ENCODE data around the gene MCC. TPM values are rescaled to one million over a fixed set of nuclear protein-coding genes. Genes with fewer than 3 reads are reported as not detected.

The MCC gene
- total RNA-seq, 1 donor from 2014 or later: 18.9 TPM

GRCh38 chr5:113202287-113202686 is 286.0 kb downstream of the MCC start:
- no peak overlapping the region for H3K27ac Mint-ChIP-seq
- H3K9me3 Mint-ChIP-seq (ENCODE audit: low read depth): no peaks in the 10 kb centered on the region
- H3K4me3 Mint-ChIP-seq (ENCODE audit: low read depth): no peak overlapping the region
- H3K4me1 Mint-ChIP-seq (ENCODE audit: low read depth): peaks cover 38% of the 10 kb centered on the region
- no peaks in the 10 kb centered on the region for H3K36me3 Mint-ChIP-seq (ENCODE audit: insufficient read depth)
- no peak for DNase-seq (ENCODE audit: low spot score, unreplicated experiment)
- peaks cover 3% of the 10 kb centered on the region for H3K27me3 Mint-ChIP-seq
- TF ChIP-seq, protein P1, sequence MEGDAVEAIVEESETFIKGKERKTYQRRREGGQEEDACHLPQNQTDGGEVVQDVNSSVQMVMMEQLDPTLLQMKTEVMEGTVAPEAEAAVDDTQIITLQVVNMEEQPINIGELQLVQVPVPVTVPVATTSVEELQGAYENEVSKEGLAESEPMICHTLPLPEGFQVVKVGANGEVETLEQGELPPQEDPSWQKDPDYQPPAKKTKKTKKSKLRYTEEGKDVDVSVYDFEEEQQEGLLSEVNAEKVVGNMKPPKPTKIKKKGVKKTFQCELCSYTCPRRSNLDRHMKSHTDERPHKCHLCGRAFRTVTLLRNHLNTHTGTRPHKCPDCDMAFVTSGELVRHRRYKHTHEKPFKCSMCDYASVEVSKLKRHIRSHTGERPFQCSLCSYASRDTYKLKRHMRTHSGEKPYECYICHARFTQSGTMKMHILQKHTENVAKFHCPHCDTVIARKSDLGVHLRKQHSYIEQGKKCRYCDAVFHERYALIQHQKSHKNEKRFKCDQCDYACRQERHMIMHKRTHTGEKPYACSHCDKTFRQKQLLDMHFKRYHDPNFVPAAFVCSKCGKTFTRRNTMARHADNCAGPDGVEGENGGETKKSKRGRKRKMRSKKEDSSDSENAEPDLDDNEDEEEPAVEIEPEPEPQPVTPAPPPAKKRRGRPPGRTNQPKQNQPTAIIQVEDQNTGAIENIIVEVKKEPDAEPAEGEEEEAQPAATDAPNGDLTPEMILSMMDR (IDR thresholded peaks at IDR 0.05; ENCODE audit: unreplicated experiment): no peak

DNA sequence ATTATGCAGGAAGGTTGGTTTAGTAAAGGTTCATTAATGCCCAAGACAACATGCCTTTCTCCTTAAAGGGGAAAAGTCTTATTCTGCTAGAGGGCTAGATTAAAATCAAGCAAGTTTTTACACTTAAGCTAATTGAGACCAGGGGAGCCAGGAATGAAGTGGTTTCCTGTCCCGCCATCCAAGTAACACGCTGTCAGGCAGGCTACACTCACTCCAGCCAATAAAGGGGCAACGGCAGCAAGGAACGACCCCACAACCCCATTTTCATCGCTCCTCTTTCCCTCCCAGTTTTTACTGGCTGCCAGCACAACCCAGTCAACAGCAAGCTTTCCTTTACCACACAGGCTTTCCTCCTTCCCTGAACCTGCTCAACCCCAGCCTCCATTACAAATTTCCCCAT is 286.5 kb downstream of the MCC start:
- H3K4me1 Mint-ChIP-seq (ENCODE audit: low read depth): peaks cover 40% of the 10 kb centered on the region
- no peak overlapping the region for H3K27ac Mint-ChIP-seq
- peaks cover 3% of the 10 kb centered on the region for H3K27me3 Mint-ChIP-seq
- H3K36me3 Mint-ChIP-seq (ENCODE audit: insufficient read depth): no peaks in the 10 kb centered on the region
- TF ChIP-seq, protein P1 (IDR thresholded peaks at IDR 0.05; ENCODE audit: unreplicated experiment): no peak
- no peak overlapping the region for H3K4me3 Mint-ChIP-seq (ENCODE audit: low read depth)
- H3K9me3 Mint-ChIP-seq (ENCODE audit: low read depth): no peaks in the 10 kb centered on the region
- no peak for DNase-seq (ENCODE audit: low spot score, unreplicated experiment)

GRCh38 chr5:113199122-113199905 is 288.9 kb downstream of the MCC start:
- Mint-ChIP-seq H3K9me3 (ENCODE audit: low read depth) (no peaks in the 10 kb centered on the region), H3K27ac (no peak overlapping the region), H3K4me3 (ENCODE audit: low read depth) (no peak overlapping the region), H3K36me3 (ENCODE audit: insufficient read depth) (peaks cover 2% of the 10 kb centered on the region), H3K27me3 (peaks cover 3% of the 10 kb centered on the region), H3K4me1 (ENCODE audit: low read depth) (peaks cover 36% of the 10 kb centered on the region)
- DNase-seq (ENCODE audit: low spot score, unreplicated experiment): no peak
- TF ChIP-seq, protein P1 (IDR thresholded peaks at IDR 0.05; ENCODE audit: unreplicated experiment): no peak

DNA sequence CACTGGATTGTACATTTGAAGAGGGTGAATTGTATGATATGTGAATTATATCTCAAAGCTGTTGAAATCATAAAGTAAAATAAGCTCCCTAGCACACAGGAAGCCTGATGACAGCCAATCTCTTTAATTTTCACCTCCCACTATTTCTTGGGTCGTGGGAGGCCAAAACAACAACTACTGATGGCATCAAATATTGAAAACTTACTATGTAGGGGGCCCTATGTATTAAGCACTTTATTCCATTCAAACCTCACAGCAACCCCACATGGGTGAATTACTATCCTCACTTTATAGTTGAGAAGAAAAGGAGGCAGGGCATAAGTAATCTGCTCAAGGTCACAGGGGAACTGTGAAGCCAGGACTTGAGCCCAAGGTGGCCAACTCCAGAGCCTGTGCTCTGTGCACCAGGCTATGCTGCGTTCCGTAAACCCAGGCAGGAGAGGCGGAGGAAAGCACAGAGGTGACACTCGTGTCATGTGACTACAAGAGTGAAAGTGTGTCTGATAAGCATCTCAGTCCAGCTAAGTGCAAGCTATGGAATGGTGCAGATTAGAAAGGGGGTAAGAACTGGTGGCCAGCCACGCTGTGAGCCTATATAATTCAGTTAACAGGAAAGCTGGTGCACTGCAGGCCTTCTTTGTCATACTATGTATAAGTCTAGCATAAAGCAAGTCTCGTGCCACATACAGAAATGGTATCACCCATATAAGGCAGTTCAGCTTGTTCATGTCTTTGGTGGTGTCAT is 290.6 kb downstream of the MCC start:
- no peak overlapping the region for H3K27ac Mint-ChIP-seq
- H3K27me3 Mint-ChIP-seq: peaks cover 3% of the 10 kb centered on the region
- peaks cover 22% of the 10 kb centered on the region for H3K4me1 Mint-ChIP-seq (ENCODE audit: low read depth)
- TF ChIP-seq, protein P1 (IDR thresholded peaks at IDR 0.05; ENCODE audit: unreplicated experiment): no peak
- H3K9me3 Mint-ChIP-seq (ENCODE audit: low read depth): peaks cover 12% of the 10 kb centered on the region
- peaks cover 11% of the 10 kb centered on the region for H3K36me3 Mint-ChIP-seq (ENCODE audit: insufficient read depth)
- H3K4me3 Mint-ChIP-seq (ENCODE audit: low read depth): no peak overlapping the region
- no peak for DNase-seq (ENCODE audit: low spot score, unreplicated experiment)

- no peak overlapping the region for H3K27ac Mint-ChIP-seq
- peaks cover 14% of the 10 kb centered on the region for H3K4me1 Mint-ChIP-seq (ENCODE audit: low read depth)
- no peaks in the 10 kb centered on the region for H3K27me3 Mint-ChIP-seq
- no peak for DNase-seq (ENCODE audit: low spot score, unreplicated experiment)
- H3K9me3 Mint-ChIP-seq (ENCODE audit: low read depth): peaks cover 12% of the 10 kb centered on the region
- TF ChIP-seq, protein P1 (IDR thresholded peaks at IDR 0.05; ENCODE audit: unreplicated experiment): no peak
- H3K36me3 Mint-ChIP-seq (ENCODE audit: insufficient read depth): peaks cover 11% of the 10 kb centered on the region
- no peak overlapping the region for H3K4me3 Mint-ChIP-seq (ENCODE audit: low read depth)
These were observed 292.5 kb downstream of the MCC start for GRCh38 chr5:113195771-113196170.

All from progenitor cell of endocrine pancreas (in vitro differentiated cells).